HepG2 (cell line): ENCODE data around the gene SPIB. TPM values are rescaled to one million over a fixed set of nuclear protein-coding genes. Genes with fewer than 3 reads are reported as not detected.

Experiments
- FOXO1 ChIP-seq: sonication (generic); formaldehyde crosslinking; IDR thresholded peaks from 2 replicates; pipeline ENCODE4 v1.4.0; 2020; ENCODE audit warnings: missing genetic modification reagents
- MBNL3 ChIP-seq: fragments of 250-450 bp; sonication (Bioruptor Pico); conservative IDR thresholded peaks from 2 replicates; pipeline ENCODE4 v1.8.0; 2022; ENCODE audit warnings: mild to moderate bottlenecking, inconsistent platforms
- ZNF260 ChIP-seq: sonication (generic); formaldehyde crosslinking; IDR thresholded peaks from 2 replicates; pipeline ENCODE4 v1.4.0; 2020; ENCODE audit warnings: missing genetic modification reagents, low read depth, mild to moderate bottlenecking, borderline replicate concordance
- ZNF556 ChIP-seq: sonication (generic); formaldehyde crosslinking; IDR thresholded peaks from 2 replicates; pipeline ENCODE4 v1.4.0; 2020; ENCODE audit warnings: mild to moderate bottlenecking, missing genetic modification reagents, borderline replicate concordance
- polyA plus RNA-seq, 8 experiments: library from polyadenylated mRNA; depleted of rRNA in 3 of 8; stranded (reverse) in 7 of 8; unstranded in 1 of 8; fragments of >200 nt; fragmentation: Illumina TruSeq in 4 of 8; extraction: Trizol in 4 of 8; gene quantifications; 2 replicates each; pipeline versions ENCODE4 v1.2.1 to v1.2.3, GENCODE V29; 2011 to 2016; ENCODE audit warnings: low read depth in 4 of 8, missing spikeins in 1 of 8, mixed read lengths in 1 of 8; ENCODE audit not compliant: insufficient read depth in 1 of 8
- total RNA-seq, 5 experiments: library from RNA; depleted of rRNA; stranded (reverse); fragments of >200 nt; fragmentation: Illumina TruSeq; extraction: Trizol; gene quantifications; 2 replicates each; pipeline ENCODE4 v1.2.3, GENCODE V29; 2016; ENCODE audit warnings: low read depth in 1 of 5
- TF ChIP-seq, protein P1 (sequence below), 2 experiments: fragments of 450-650 bp in 1 of 2; sonication (generic) in 1 of 2; formaldehyde crosslinking in 1 of 2; IDR thresholded peaks; 2 replicates each; pipeline versions ENCODE4 v1.6.1 to v1.8.0; 2016 to 2022; ENCODE audit warnings: antibody characterized with exemption in 1 of 2, mild to moderate bottlenecking in 1 of 2, missing genetic modification reagents in 1 of 2
- TF ChIP-seq, protein P2 (sequence below): sonication (generic); formaldehyde crosslinking; IDR thresholded peaks from 2 replicates; pipeline ENCODE4 v1.5.0; 2020; ENCODE audit warnings: mild to moderate bottlenecking, missing genetic modification reagents, moderate library complexity
- TF ChIP-seq, protein P3 (sequence below): sonication (generic); formaldehyde crosslinking; IDR thresholded peaks from 2 replicates; pipeline ENCODE4 v1.4.0; 2020; ENCODE audit warnings: mild to moderate bottlenecking, low read depth, missing genetic modification reagents

SPIB gene
- total and polyA plus RNA-seq, 2 of the 13 experiments (the other 11 are each of a cell fraction or from before 2014, with no cell fraction given) = 0.04 TPM; not detected in 1

DNA sequence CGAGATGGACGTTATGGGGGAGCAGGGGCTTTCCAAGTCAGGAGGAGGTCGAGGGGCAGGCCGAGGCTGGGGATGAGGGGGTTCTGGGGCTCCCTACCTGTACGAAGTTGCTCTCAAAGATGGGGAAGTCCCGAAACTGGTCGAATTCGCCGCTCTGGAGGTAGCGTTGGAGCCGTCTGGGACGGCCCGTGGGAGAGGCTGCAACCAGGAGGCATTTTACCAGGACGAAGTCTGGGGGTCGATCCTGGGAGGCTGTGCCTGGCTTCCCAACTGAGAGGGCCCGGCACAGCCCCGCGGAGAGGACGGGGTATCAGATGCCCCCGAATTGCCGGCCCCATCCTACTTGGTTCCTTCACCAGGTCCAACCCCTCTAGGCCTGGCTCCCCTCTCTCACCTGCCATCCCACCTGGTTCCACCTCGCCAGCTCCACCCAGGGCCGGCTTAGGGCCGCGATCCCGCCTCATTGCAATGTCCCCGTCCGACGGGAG, 57.0 kb downstream of the SPIB start (continued):
- TF ChIP-seq, protein P1, sequence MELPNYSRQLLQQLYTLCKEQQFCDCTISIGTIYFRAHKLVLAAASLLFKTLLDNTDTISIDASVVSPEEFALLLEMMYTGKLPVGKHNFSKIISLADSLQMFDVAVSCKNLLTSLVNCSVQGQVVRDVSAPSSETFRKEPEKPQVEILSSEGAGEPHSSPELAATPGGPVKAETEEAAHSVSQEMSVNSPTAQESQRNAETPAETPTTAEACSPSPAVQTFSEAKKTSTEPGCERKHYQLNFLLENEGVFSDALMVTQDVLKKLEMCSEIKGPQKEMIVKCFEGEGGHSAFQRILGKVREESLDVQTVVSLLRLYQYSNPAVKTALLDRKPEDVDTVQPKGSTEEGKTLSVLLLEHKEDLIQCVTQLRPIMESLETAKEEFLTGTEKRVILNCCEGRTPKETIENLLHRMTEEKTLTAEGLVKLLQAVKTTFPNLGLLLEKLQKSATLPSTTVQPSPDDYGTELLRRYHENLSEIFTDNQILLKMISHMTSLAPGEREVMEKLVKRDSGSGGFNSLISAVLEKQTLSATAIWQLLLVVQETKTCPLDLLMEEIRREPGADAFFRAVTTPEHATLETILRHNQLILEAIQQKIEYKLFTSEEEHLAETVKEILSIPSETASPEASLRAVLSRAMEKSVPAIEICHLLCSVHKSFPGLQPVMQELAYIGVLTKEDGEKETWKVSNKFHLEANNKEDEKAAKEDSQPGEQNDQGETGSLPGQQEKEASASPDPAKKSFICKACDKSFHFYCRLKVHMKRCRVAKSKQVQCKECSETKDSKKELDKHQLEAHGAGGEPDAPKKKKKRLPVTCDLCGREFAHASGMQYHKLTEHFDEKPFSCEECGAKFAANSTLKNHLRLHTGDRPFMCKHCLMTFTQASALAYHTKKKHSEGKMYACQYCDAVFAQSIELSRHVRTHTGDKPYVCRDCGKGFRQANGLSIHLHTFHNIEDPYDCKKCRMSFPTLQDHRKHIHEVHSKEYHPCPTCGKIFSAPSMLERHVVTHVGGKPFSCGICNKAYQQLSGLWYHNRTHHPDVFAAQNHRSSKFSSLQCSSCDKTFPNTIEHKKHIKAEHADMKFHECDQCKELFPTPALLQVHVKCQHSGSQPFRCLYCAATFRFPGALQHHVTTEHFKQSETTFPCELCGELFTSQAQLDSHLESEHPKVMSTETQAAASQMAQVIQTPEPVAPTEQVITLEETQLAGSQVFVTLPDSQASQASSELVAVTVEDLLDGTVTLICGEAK (IDR thresholded peaks at IDR 0.05) = no peak
- TF ChIP-seq, protein P1 (CRISPR knock-in tag; IDR thresholded peaks at IDR 0.05) = no peak
- TF ChIP-seq, protein P2, sequence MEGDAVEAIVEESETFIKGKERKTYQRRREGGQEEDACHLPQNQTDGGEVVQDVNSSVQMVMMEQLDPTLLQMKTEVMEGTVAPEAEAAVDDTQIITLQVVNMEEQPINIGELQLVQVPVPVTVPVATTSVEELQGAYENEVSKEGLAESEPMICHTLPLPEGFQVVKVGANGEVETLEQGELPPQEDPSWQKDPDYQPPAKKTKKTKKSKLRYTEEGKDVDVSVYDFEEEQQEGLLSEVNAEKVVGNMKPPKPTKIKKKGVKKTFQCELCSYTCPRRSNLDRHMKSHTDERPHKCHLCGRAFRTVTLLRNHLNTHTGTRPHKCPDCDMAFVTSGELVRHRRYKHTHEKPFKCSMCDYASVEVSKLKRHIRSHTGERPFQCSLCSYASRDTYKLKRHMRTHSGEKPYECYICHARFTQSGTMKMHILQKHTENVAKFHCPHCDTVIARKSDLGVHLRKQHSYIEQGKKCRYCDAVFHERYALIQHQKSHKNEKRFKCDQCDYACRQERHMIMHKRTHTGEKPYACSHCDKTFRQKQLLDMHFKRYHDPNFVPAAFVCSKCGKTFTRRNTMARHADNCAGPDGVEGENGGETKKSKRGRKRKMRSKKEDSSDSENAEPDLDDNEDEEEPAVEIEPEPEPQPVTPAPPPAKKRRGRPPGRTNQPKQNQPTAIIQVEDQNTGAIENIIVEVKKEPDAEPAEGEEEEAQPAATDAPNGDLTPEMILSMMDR = no peak
- no peak for TF ChIP-seq MBNL3
- no peak for TF ChIP-seq FOXO1 (CRISPR knock-in tag)
- TF ChIP-seq, protein P3, sequence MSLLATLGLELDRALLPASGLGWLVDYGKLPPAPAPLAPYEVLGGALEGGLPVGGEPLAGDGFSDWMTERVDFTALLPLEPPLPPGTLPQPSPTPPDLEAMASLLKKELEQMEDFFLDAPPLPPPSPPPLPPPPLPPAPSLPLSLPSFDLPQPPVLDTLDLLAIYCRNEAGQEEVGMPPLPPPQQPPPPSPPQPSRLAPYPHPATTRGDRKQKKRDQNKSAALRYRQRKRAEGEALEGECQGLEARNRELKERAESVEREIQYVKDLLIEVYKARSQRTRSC (CRISPR knock-in tag) = no peak
- no peak for TF ChIP-seq ZNF260 (CRISPR knock-in tag)
- TF ChIP-seq ZNF556 = no peak
